SK-N-DZ (cell line): ENCODE measurements around the gene MBLAC2. TPM values are rescaled to one million over a fixed set of nuclear protein-coding genes. Genes with fewer than 3 reads are reported as not detected.

Experiments used
- DNase-seq: peaks from one replicate; pipeline ENCODE4 v3.0.0-alpha.2; 2015; ENCODE audit warnings: low spot score
- polyA plus RNA-seq, 2 experiments: library from polyadenylated mRNA; depleted of rRNA; stranded (reverse); fragments of >200 nt; gene quantifications; 2 replicates each; pipeline ENCODE4 v1.2.3, GENCODE V29; 2014

Gene MBLAC2
- polyA plus RNA-seq (2014; cell fraction: cytosol; rRNA removed): 13.0 and 17.4 TPM in 2 replicates
- 8.1 and 10.7 TPM in 2 replicates for polyA plus RNA-seq (2014; cell fraction: nucleus; rRNA removed)

DNA sequence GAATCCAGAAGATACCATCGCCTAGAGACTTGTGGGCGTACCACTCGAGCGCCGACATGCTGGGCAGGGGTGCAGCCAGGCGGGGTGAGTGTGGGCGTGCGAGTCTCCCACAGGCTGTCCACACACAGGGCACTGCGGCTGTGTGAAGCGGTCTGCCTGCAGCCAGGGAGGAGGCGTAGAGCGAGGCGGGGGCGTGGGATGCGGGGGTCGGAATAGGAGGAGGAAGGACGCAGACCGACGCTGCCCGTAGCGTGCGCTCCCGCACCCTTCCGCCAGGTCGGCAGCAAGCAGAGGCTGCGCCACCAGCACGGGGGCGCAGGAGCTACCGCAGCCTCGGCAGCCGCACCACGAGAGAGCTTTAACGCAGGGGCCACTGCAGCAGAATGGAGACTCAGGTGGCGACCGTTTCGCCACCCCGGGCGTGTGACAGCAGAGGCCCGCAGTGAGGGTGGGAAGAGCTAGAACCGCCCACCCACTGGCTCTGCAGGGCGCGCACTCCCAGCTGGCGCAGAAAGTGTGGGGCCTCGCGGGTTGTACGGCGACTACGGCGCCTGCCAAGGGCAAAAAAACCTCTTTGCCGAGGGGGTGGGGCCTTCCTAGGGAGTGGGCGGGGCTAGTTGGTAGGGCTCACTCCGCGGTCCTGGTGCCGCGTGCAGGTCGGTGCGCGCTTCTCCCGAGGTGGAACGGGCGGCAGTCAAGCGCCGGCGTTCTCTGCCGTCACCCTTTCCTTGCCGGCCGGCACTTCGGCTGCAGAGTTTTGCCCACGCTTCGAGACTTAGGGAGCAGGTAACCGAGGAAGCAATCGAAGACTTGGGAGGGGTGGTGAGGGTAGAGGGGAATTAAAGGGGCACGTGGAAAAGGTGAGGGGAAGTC is at the start of gene MBLAC2, which contains the start of gene POLR3G:
Gene MBLAC2 (minus strand): TSS at position 537 of the 873 bp plus-strand sequence. CDS start 479 bp downstream, at position 58.
Gene POLR3G (plus strand): TSS at position 630 of the 873 bp plus-strand sequence. CDS start 10,704 bp downstream, outside the sequence.
- peak; percentile 92 for DNase-seq

DNA sequence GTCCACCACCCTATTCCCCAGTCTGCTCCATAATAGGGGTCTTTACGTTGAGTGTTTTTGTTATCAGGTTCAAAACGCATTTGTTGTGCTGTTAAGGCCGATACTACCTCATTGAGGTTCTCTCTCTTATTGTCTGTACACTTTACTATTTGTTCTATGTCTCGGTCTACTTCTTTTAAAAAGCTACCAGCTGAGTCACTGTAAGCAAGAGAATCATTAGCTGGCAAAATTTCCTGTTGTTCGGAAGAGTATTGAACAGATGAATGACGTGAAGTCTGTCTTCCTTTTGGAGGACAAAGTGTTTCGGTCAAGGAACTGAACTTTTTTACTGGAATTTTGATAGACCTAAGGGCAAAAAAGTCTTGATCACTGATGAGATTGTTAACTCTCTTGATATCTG is 44.5 kb upstream of the MBLAC2 start:
- no peak for DNase-seq

- no peak for DNase-seq
Measured at GRCh38 chr5:90518661-90519060, 44.1 kb upstream of the MBLAC2 start.

GRCh38 chr5:90514520-90514919 is 39.9 kb upstream of the MBLAC2 start:
- no peak for DNase-seq

DNA sequence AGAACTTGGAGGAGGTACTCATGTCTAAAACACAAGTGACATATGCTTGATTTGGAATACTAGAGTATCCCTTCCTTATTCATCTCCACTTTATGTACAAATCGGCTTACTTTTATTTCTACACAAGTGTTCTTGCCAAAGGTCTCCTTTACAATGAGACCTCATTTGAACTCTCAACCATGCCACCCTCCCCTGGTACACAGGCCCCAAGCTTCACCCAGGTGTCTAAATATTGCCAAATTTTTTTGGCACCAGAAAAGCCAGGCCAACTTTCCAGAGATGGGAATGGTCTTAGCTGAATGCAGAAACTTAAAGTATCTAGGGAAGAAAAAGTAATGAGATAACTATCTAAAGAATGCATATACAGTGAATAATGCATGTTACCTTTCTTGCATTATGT is 35.9 kb upstream of the MBLAC2 start:
- DNase-seq: no peak

GRCh38 chr5:90506221-90506620 is 31.6 kb upstream of the MBLAC2 start:
- DNase-seq: no peak

DNA sequence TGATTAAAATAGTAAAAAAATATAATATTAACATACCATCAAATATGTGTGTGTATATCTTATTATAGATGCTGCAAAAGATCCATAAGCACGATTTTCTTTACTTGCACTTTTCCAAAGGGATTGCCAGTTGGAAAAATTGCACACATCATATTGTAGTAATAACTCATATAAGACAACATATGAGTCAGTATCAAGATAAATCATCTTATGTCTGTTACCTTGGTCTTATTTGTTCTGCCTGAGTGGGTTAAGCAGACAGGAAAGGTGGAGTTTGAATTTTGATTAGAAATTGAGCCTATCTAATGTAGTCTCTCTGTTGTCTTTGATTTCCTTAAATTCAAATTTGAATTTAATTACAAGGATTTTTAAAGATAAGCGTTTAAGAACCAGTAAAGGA is 30.2 kb upstream of the MBLAC2 start:
- DNase-seq: no peak

DNA sequence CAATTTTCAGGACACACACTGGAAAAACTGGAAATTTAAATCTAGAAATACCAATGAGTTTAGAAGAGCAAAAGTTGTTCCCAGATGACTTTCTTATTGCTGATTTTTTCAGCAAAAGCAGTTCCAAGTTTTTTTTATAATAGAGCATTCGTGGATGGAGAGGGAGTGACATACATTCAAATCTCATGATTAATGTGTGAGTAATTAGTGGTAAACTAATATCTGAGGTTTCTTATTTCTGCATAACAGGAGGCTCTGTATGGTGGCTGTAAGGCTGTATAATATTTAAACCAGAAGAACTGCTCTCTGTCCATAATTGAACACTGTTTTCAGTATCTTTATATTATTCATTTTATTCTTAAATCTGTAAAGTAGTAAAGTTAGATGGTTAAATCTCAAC is 29.0 kb upstream of the MBLAC2 start:
- no peak for DNase-seq

DNA sequence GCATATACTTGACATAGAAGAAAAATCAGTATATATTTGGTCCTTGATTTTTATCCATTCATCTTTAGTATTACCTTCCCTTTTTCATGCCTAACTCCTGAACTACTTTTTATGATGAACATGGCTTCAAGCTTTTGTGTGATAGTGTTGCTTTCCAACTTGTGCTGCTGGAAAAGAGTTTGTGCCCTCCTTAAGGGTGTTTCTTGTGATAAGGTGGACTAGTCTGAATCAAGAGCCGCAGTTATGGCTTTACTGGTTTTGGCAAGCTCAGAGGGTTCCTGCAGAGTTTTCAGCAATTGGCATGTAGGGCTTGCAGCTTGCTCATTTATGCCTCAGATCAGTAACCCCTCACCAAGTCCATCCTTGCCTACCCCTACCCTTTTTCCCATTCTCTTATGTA is 20.6 kb upstream of the MBLAC2 start:
- DNase-seq: no peak

GRCh38 chr5:90494043-90494442 is 19.5 kb upstream of the MBLAC2 start:
- DNase-seq: no peak

GRCh38 chr5:90488791-90489190 is 14.2 kb upstream of the MBLAC2 start:
- no peak for DNase-seq

DNA sequence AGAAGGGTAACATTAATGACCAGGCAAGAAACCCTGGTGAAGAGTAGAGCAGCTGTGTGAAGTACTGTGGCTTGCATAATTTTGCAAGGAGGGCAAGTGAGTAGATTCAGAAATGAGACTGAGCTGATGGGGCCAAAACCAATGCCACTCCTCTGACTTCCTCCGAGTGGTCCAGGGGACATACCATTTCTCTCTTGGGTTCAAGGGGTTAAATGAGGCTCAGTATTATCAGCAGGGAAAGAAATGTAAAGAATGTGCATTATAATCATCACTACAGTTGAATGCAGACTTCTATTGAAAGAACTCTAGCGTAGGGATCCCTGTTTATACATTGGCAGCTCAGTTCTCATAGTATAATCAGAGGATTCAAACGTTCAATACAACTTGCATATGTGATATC is 10.0 kb upstream of the MBLAC2 start:
- DNase-seq: no peak

DNA sequence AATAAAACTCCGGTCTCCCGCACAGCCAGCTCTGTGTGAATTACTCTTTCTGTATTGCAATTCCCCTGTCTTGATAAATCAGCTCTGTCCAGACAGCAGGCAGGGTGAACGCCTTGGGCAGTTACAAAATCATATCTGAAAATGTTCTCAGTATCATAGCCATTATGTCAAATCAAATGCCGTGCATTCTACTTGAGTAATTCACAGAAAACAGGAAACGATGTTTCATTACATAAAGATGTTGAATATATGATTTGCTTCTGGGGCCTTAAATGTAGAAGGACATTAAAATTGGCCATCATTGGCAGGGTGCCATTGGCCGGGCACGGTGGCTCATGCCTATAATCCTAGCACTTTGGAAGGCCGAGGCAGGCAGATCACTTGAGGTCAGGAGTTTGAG is 8.6 kb upstream of the MBLAC2 start:
- DNase-seq: no peak

DNA sequence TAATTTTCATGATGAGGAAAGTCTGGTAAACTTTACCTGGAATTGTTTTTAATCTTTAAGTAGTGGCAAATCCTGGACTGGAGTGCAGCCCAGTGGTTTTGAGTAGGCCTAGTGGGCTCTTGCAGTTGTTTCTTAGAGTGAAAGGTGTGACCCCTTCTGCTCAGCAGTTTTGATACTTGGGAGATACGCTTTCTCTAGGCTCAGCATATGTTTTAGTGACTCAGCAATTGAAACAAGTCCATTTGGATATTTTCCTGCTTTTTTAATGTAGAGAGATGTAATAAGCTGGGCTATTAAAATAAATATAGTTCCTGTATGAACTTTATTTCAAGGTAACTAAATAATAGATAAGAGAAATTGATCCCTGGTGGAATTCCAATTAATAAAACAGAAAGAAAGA is 6.1 kb upstream of the MBLAC2 start:
- no peak for DNase-seq

DNA sequence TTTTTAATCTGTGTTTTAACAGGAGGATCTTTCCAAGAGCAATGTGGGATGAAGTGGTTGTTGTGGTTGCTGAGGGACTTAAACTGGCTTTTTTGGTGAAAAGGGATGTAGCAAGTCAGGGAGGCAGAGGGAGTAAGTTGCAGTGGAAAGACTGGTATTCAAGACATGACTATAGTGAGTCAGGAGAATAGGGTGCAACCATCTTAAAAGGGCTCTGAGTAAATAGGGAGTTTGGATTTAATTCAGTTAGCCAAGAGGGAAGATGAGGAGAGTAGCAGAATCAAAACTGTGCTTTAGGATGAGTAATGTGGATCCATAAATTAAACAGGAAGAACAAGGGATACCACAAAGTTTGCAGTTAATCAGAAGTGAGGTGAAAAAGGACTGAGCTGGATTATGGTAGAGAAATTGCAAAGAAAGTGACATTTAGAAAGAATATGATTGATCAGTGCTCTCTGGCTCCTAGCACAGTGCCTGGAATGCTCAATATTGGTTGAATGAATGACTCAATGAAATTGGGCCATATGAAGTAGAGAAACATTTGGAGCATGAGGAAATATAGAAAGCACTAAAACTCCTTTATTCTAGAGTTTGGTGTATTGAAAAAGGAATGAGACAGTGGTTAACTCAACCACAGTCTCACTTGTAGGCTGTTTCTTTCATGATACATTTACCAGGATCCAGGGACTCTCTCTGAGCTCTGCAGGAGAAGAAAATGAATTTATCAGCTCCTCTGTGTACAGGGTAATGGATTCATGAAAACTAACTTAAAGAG is 5.2 kb upstream of the MBLAC2 start:
- DNase-seq: no peak

DNA sequence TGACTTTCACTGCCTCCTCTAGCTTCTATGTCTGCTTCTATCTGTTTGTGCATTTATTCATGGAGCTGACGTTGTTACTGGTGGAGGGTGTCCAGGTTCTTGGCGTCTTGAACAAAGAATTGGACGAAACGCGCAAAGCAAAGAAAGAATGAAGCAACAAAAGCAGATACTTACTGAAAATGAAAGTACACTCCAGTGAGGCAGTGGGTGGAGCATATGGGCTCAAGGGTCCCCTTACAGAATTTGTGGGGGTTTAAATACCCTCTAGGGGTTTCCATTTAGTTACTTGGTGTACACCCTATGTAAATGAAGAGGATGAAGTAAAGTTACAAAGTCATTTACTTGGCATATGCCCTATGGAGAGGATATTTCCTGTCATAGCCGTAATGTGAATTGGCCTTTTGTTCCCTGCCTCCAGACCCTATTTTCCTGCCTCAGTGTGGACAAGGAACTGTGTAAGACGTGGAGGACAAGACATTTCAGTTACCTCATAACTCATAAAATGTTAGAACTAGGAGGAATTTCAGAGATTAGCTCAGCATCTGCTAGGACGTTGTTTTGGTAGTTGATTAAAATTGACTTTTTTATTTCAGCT is 3.1 kb upstream of the MBLAC2 start:
- no peak for DNase-seq

DNA sequence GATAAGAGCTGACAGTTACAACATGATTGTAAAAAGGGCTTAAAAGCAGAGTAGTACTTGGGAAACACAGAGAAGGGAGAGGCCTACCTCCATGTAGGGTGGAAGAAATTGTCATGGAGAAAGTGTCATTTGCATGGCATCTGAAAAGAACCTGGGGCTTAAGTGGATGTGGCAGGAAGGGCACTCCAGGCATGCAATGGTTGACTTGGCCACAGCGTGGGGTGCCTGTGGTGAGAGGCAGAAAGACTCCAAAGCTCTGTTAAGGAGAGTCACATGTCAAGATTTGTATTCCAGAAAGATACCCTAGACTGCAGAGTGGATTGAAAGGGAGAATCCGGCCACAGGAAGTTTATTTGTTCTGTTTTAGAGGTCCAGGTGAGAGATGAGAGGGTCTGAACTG is 2.5 kb upstream of the MBLAC2 start:
- no peak for DNase-seq

DNA sequence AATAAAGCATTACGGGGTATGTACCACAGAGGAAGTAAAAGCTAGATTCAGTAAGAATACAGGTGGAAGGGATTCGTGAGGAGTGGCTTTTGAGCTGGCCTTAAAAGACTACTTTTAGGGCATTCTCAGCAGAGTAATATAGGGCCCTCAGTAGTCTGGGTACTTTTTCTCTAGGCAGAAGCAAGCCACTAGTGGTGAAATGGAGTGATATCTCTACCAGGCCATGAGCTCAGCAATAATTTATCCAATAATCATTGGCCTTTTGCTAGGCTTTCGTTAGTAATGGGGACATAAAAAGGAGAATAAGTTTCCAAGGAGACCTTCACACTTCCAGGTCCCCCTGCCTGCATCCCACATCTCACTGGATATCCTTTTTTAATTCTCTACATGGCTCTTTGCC is 1.8 kb upstream of the MBLAC2 start:
- no peak for DNase-seq

- DNase-seq: no peak
Measured at GRCh38 chr5:90475436-90475980, 937 bp upstream of the MBLAC2 start.

DNA sequence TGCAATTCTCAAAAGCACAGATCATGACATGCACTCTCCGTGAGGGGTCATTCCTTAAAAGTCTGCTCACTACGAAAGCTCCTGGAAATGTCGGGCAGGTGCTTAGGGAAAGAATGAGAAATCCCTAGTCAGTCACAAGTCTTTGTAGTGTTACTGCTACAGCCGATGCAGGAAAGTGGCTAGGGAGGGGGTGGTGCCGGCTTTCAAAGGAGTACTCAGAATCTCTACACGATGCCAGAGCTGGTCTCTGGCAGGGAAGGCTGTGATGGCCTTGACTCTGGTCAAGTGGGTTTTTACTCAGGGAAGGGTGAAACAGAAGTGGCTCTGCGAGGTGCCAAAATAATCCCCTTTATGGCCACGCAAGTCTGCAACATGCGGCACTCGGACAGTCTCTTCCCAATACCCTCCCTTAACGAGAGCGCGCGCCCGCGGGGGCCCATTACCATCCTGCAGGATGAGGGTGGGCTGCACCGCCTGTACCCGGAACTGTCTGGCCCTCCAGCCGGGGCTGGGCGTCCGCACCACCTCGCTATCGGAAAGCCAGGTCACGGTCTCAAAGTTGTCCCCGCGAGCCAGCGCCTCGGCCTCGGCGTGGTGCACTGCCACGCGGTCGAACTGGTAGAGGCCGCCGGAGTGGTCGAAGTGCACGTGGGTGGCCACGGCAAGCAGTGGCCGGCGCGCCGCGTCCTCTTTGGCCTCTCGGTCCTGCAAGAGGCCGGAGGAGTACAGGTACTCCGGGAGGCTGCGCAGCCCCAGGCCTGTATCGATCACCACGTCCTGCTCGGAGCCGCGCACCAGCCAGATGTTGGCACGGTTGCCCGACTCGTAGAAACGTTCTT is 956 bp downstream of the MBLAC2 start:
- DNase-seq: peak; percentile 39
